ENCODE data around the gene SLC30A4. TPM values are rescaled to one million over a fixed set of nuclear protein-coding genes. Genes with fewer than 3 reads are reported as not detected.
"Not testable (repeated sequence)": the region's sequence is repeated elsewhere in the genome, so short reads cannot be mapped to it uniquely, and the experiment has no call there.

SLC30A4 gene
- 12.3 TPM for total RNA-seq

GRCh38 chr15:45522328-45523165 lies at the start of gene SLC30A4:
Gene SLC30A4, minus strand, starts transcription at chr15:45522755. Its CDS starts 401 bp downstream, at chr15:45522354.
- intact Hi-C loops (cut with DNase I): no loop called here
- peak; percentile 91 for ATAC-seq
- peak; percentile 82 for DNase-seq (ENCODE audit: low spot score)

- intact Hi-C loops (cut with DNase I): no loop called here
- no peak for ATAC-seq
- no peak for DNase-seq (ENCODE audit: low spot score)
Measured at GRCh38 chr15:45555934-45556608, 33.5 kb upstream of the SLC30A4 start.

DNA sequence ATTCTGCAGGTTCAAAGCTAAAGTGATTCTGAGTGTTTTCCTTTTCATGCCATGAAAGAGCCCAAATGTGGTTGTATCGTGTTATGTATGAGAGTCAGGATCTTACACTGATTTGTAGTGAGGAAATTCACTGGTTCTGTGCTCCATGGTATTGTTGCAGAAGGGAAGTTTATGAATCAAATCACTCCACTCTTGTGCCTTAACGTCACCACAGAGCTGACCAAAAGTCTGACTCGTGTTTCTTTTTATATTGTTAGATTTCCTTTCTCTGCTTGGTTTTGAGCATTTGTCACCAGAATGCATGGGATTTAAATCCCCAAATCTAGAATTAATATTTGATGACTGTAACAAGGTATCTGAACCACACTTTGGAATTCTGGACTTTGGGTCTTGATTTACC lies 29.1 kb upstream of the SLC30A4 start:
- no peak for DNase-seq (ENCODE audit: low spot score)
- intact Hi-C loops (cut with DNase I): no loop called here
- no peak for ATAC-seq

DNA sequence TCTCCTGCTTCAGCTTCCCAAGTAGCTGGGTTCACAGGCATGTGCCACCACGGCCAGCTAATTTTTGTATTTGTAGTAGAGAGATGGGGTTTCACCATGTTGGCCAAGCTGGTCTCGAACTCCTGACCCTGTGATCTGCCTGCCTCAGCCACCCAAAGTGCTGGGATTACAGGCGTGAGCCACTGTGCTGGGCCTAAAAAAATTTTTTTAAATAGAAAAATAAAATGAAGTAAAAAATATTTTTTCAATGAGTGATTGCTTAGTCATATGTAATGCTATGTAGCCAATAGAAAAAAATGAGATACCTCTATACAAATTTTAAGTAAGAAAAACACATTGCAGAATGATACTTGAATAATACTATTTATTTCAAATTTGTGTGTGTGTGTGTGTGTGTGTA lies 27.9 kb upstream of the SLC30A4 start:
- DNase-seq (ENCODE audit: low spot score) (no peak), ATAC-seq (no peak)
- intact Hi-C loops (cut with DNase I): no loop called here

- intact Hi-C loops (cut with DNase I): no loop called here
- no peak for DNase-seq (ENCODE audit: low spot score)
- ATAC-seq: no peak
Measured at GRCh38 chr15:45549541-45550220, 27.1 kb upstream of the SLC30A4 start.

GRCh38 chr15:45548753-45549520 lies 26.4 kb upstream of the SLC30A4 start:
- no peak for DNase-seq (ENCODE audit: low spot score)
- ATAC-seq: no peak
- intact Hi-C loops (cut with DNase I): no loop called here

- intact Hi-C loops (cut with DNase I): no loop called here
- DNase-seq (ENCODE audit: low spot score): no peak
- no peak for ATAC-seq
Measured at GRCh38 chr15:45546789-45547188, 24.2 kb upstream of the SLC30A4 start.

GRCh38 chr15:45544266-45545023 lies 21.9 kb upstream of the SLC30A4 start:
- intact Hi-C loops (cut with DNase I): no loop called here
- DNase-seq (ENCODE audit: low spot score) (no peak), ATAC-seq (no peak)

DNA sequence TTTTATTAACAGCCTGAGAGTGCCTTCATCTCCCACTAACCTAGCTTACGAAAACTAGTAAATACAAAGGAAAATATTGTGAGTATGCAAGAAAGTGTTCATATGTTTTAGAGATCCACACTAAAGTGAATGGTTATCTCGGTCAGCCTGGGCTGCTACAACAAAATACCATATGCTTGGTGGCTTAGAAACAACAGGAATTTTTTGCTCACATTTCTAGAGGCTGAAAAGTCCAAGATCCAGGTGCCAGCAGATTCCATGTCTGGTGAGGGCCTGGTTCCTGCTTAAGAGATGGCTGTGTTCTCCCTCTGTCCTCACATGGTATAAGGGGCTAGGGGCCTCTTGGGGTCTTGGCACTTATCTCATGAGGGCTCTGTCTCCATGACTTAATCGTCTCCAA lies 20.5 kb upstream of the SLC30A4 start:
- no peak for DNase-seq (ENCODE audit: low spot score)
- intact Hi-C loops (cut with DNase I): no loop called here
- no peak for ATAC-seq

GRCh38 chr15:45540531-45540930 lies 18.0 kb upstream of the SLC30A4 start:
- ATAC-seq: no peak
- no peak for DNase-seq (ENCODE audit: low spot score)

DNA sequence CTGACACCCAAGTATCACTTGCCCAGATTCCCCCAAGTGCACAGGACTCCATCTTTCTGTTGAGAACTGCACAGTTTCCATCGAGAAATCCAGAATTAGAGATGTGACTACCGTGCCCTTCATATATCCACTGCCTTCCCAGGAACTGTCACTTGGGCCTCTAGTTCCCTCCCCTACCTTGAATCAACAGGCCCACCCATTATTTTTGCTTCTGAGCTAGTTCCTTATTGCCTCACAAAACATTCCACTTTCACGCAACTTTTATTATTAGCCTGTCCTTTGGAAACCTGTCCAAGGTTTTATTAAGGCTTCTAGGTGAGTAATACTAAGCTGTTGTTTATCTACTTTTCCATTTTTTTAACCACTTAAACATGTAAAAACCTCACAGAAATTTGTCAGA lies 17.1 kb upstream of the SLC30A4 start:
- intact Hi-C loops (cut with DNase I): no loop called here
- no peak for DNase-seq (ENCODE audit: low spot score)
- ATAC-seq: no peak

More at GRCh38 chr15:45540531-45540930, 18.0 kb upstream of the SLC30A4 start:
- intact Hi-C loops (cut with DNase I): no loop called here

DNA sequence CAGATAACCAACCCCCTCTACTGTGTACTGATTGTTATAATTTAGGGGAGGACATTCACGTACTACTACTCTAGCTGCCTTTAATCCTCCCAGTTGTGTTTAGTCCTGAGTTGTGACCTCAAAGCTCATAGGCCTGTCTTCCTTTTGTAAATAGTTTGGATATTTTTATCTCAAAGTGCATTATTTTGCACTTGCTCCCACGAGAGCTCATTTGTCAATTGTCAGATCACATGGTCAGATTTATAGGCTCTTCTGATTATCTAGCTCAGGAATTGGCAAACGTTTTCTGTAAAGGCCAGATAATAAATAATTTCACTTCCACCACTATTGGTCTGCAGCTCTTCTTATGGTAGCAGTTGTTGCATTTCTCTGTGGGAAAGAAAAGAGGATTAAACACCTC lies 14.4 kb upstream of the SLC30A4 start:
- intact Hi-C loops (cut with DNase I): no loop called here
- ATAC-seq: no peak
- no peak for DNase-seq (ENCODE audit: low spot score)

DNA sequence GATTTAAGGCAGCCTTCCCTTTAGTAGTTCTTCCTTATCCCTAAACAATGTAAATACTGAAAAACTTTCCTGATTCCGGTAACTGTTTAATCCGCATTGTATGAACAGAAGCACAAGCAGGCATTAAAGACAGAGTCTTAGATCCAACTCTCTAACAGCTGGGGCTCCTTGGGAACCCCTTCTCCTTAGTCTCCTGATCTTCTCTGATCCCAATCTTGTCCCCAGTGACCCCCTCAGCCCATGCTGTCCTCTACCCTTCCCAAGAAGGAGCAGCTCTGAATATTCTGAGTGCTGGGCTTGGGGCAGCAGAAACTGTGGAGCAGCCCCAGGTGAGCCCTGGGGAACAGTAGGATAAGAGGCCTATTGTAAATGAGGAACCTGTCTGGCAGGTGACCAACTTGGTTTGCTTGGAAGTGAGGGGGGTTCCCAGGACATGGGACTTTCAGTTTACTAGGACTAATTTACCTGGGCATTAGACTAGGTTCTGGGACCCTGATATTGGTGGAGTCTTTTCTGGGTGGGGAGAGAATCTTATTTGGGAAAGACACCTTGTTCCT lies 13.0 kb upstream of the SLC30A4 start:
- intact Hi-C loops (cut with DNase I): no loop called here
- DNase-seq (ENCODE audit: low spot score) (no peak), ATAC-seq (no peak)

DNA sequence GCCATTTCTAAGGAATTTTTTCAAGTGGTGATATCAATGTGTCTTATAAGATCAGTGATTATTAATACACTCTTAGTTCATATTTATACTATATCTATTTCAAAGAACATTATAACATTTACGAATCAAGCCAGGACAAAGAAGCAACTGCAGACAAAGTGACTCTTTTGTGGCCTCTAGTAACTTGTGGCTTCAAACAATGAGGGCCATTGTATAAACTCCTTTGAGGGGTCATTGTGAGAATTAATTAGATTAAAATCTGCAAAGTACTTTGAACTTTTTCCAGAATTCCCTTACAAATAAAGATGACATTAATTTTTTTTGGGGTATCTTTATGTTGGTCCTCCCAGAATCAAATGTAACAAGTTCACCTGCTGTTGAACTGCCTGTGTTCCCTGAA lies 12.3 kb upstream of the SLC30A4 start:
- ATAC-seq: no peak
- DNase-seq (ENCODE audit: low spot score): no peak
- intact Hi-C loops (cut with DNase I): no loop called here

GRCh38 chr15:45532892-45533291 lies 10.3 kb upstream of the SLC30A4 start:
- intact Hi-C loops (cut with DNase I): not testable (repeated sequence)

DNA sequence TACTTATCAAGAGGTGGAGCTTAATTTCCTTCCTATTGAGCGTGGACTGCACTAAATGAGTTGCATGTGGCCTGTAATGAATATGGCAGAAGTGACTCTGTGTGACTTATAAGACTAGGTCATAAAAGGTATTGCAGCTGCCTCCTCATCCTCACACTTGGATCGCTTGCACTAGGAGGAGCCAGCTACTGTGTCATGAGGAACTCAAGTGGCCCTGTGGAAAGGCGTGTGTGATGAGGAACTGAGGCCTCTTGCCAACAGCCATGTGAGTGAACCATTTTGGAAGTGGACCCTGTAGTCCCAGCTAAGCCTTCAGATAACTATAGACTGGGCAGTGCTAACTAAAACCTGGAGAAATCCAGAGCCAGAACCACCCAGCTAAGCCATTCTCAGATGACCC lies 7.1 kb upstream of the SLC30A4 start:
- ATAC-seq: no peak
- intact Hi-C loops (cut with DNase I): no loop called here
- DNase-seq (ENCODE audit: low spot score): no peak

More at GRCh38 chr15:45532892-45533291, 10.3 kb upstream of the SLC30A4 start:
- not testable (repeated sequence) for ATAC-seq; DNase-seq (ENCODE audit: low spot score)

DNA sequence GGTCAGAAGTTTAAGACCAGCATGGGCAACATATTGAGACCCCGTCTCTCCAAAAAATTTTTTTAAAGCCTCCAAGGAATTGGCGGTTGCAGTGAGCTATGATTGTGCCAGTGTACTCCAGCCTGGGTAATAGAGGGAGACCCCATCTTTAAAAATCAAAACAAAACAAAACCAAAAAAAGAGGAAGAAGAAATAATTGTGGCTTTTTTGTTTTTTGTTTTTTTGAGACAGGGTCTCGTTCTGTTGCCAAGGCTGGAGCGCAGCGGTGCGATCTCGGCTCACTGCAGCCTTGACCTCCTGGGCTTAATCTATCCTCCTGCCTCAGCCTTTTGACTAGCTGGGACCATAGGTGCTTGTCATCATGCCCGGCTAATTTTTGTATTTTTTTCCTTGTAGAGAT lies 4.5 kb upstream of the SLC30A4 start:
- intact Hi-C loops (cut with DNase I): no loop called here
- ATAC-seq: no peak

DNA sequence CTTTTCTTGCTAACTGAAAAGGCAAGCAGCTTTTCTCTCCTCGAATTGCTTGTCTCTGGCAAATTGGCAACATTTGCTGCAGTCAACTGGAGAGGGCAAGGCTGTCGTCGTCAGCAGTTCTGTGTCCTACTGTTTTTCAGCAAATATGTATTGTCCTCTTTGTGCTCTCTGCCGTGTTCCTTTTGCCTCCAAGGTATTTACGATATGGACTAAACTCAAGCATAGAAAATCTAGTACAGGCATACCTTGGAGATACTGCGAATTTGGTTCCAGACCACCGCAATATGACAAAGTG lies 558 bp upstream of the SLC30A4 start:
- intact Hi-C loops (cut with DNase I): no loop called here
- DNase-seq (ENCODE audit: low spot score) (no peak), ATAC-seq (peak; percentile 39)

More for the DNA sequence above, 4.5 kb upstream of the SLC30A4 start:
- DNase-seq (ENCODE audit: low spot score): no peak

All from sciatic nerve (tissue), 2 donors.